ENCODE data around the gene SFXN3. TPM values are rescaled to one million over a fixed set of nuclear protein-coding genes. Genes with fewer than 3 reads are reported as not detected.

The SFXN3 gene
- total RNA-seq: 78.3 and 81.0 TPM in 2 replicates
- long read RNA-seq, partial matches to known transcripts: 38 of 43 reads
- long read RNA-seq, other reads (novel, unspliced or antisense): 2 of 43 reads

DNA sequence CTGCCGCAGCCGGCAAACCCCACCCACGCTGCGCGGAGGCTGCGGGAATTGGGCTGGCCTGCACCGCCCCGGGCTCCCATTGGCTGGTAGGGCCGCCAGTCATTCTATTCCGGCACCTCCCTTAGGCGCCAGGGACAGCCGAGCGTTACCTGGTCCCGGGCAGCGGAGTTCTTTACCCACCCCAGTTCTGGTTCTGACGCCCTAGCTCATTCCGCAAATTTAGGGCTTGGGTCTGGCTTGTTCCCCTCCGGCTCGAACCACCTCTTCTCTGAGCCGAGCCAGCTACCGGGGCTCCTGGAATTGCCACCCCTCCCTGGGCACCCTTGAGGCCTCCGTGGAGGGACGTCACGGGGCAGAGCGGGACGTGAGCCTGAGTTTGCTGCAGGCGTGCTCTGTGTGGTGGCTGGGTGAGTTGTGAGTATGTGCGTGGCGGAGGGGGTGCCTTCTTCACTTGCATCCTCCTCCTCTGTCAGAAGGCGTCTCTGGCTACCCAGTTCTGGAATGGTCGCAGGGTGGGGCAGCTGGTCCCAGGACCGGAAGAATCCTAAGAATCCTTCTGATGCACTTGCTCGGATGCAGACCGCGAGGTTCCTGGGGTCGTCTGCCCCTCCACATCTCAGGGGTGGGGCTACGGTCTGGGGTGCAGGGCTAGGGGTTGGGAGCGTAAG, at the start of gene SFXN3, which contains the start of gene PDZD7:
Gene SFXN3 (plus strand): TSS at position 107 of the 668 bp plus-strand sequence. CDS start 3,461 bp downstream, outside the sequence.
Gene PDZD7 (minus strand): TSS at position 2 of the 668 bp plus-strand sequence. CDS start 910 bp downstream, outside the sequence.
- no peak for TF ChIP-seq CTCF (IDR thresholded peaks at IDR 0.05)
- Mint-ChIP-seq H3K27ac (ENCODE audit: unreplicated experiment) (peak within 1 kb of the TSS; percentile 95), H3K9me3 (ENCODE audit: unreplicated experiment) (no peaks in the 10 kb centered on the region), H3K36me3 (ENCODE audit: unreplicated experiment) (peaks cover 1% of the 10 kb centered on the region), H3K27me3 (ENCODE audit: unreplicated experiment) (no peaks in the 10 kb centered on the region), H3K4me1 (ENCODE audit: unreplicated experiment) (peaks cover 26% of the 10 kb centered on the region), H3K4me3 (ENCODE audit: unreplicated experiment) (peak within 1 kb of the TSS; percentile 84)
- peak; percentile 97 for DNase-seq (ENCODE audit: extremely low spot score, unreplicated experiment)

- H3K4me1 Mint-ChIP-seq (ENCODE audit: unreplicated experiment): peaks cover 22% of the 10 kb centered on the region
Measured at GRCh38 chr10:100982916-100983830, 47.9 kb upstream of the SFXN3 start.

DNA sequence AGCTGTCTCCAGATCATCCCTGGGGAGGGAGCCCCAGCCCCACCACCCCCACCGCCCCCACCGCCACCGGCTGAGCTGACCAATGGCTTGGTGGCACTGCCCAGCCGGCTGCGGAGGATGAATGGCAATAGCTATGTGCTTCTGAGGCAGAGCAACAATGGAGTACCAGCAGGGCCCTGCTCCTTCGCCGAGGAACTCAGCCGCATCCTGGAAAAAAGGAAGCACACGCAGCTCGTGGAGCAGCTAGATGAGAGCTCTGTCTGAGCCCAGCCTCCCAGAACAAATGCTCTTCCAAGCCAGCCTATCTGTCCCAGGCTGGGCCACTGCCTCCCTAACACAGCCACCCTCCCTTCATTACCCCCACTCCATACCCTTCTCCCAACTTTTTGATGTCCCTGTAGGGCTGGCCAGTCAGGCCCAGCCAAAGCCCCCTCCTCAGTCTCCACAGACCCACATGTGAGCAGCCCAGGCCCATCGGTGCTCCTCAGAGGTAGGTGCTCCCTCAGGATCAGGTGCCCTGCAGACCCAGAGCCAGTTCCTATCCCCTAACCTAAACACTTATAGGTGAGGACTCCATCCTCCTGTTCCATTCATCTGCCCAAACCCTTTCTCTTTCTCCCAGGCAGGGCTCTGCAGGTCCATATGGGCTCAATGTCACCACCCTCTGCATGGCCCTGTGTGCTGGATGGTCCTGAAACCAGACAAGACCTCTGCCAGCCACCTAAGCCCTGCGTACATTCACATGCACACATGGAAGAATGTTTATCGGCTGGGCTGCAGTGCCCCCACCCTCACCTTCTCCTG, 47.0 kb upstream of the SFXN3 start:
- Mint-ChIP-seq H3K9me3 (ENCODE audit: unreplicated experiment) (no peaks in the 10 kb centered on the region), H3K27ac (ENCODE audit: unreplicated experiment) (no peak overlapping the region), H3K4me1 (ENCODE audit: unreplicated experiment) (peaks cover 22% of the 10 kb centered on the region), H3K4me3 (ENCODE audit: unreplicated experiment) (no peak overlapping the region), H3K27me3 (ENCODE audit: unreplicated experiment) (no peaks in the 10 kb centered on the region), H3K36me3 (ENCODE audit: unreplicated experiment) (peaks cover 17% of the 10 kb centered on the region)
- no peak for TF ChIP-seq CTCF (IDR thresholded peaks at IDR 0.05)
- DNase-seq (ENCODE audit: extremely low spot score, unreplicated experiment): no peak

More at GRCh38 chr10:100982916-100983830, 47.9 kb upstream of the SFXN3 start:
- Mint-ChIP-seq H3K9me3 (ENCODE audit: unreplicated experiment) (no peaks in the 10 kb centered on the region), H3K36me3 (ENCODE audit: unreplicated experiment) (peaks cover 19% of the 10 kb centered on the region), H3K4me3 (ENCODE audit: unreplicated experiment) (no peak overlapping the region), H3K27me3 (ENCODE audit: unreplicated experiment) (no peaks in the 10 kb centered on the region), H3K27ac (ENCODE audit: unreplicated experiment) (no peak overlapping the region)
- no peak for TF ChIP-seq CTCF (IDR thresholded peaks at IDR 0.05)
- no peak for DNase-seq (ENCODE audit: extremely low spot score, unreplicated experiment)

DNA sequence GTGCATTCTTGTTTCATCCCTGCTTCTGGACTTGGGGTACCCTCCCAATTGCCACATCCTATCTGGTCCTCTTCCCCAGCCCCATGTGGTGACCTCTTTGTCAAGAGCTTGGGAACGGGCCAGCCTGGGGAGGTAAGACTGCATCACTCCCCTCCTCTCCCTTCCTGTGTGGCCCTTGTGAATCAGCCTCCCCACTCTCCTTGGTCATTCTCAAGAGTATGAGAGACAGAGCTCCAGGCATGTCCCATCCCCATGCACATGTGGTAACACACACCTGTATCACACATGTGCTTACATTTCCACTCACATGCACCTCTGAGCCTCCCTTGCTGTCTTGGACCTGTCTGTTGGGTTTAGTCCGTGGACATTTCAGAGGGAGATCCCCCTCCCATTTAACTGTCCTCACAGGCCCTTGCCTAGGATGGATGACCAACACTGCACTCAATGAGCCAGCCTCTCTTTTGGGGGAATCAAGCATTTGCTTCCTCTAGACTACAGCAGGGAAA, 46.3 kb upstream of the SFXN3 start:
- H3K4me1 Mint-ChIP-seq (ENCODE audit: unreplicated experiment): peaks cover 23% of the 10 kb centered on the region
- DNase-seq (ENCODE audit: extremely low spot score, unreplicated experiment): no peak
- no peaks in the 10 kb centered on the region for H3K9me3 Mint-ChIP-seq (ENCODE audit: unreplicated experiment)
- no peaks in the 10 kb centered on the region for H3K27me3 Mint-ChIP-seq (ENCODE audit: unreplicated experiment)
- no peak overlapping the region for H3K27ac Mint-ChIP-seq (ENCODE audit: unreplicated experiment)
- no peak overlapping the region for H3K4me3 Mint-ChIP-seq (ENCODE audit: unreplicated experiment)
- no peak for TF ChIP-seq CTCF (IDR thresholded peaks at IDR 0.05)
- H3K36me3 Mint-ChIP-seq (ENCODE audit: unreplicated experiment): peaks cover 15% of the 10 kb centered on the region

Data from osteocyte (in vitro differentiated cells).